ENCODE results near the gene NFATC1.
A peak's percentile ranks its signal among the peaks of the same experiment; 100 is the strongest.

Gene NFATC1

GRCh38 chr18:79457652-79458051 lies 61.9 kb downstream of the NFATC1 start:
- H2AFZ ChIP-seq: no peak overlapping the region
- no peak overlapping the region for H3K27ac ChIP-seq
- H3K4me2 ChIP-seq (ENCODE audit: low read length): no peak overlapping the region
- TF ChIP-seq, protein P1, sequence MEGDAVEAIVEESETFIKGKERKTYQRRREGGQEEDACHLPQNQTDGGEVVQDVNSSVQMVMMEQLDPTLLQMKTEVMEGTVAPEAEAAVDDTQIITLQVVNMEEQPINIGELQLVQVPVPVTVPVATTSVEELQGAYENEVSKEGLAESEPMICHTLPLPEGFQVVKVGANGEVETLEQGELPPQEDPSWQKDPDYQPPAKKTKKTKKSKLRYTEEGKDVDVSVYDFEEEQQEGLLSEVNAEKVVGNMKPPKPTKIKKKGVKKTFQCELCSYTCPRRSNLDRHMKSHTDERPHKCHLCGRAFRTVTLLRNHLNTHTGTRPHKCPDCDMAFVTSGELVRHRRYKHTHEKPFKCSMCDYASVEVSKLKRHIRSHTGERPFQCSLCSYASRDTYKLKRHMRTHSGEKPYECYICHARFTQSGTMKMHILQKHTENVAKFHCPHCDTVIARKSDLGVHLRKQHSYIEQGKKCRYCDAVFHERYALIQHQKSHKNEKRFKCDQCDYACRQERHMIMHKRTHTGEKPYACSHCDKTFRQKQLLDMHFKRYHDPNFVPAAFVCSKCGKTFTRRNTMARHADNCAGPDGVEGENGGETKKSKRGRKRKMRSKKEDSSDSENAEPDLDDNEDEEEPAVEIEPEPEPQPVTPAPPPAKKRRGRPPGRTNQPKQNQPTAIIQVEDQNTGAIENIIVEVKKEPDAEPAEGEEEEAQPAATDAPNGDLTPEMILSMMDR (IDR thresholded peaks at IDR 0.05): no peak
- H3K4me1 ChIP-seq: no peaks in the 10 kb centered on the region
- no peaks in the 10 kb centered on the region for H3K27me3 ChIP-seq (ENCODE audit: control insufficient read depth, insufficient read depth, low read length)
- no peaks in the 10 kb centered on the region for H3K9me3 ChIP-seq (ENCODE audit: control insufficient read depth, low read length)
- H3K36me3 ChIP-seq (ENCODE audit: control insufficient read depth, insufficient read depth, low read length): no peaks in the 10 kb centered on the region
- no peak overlapping the region for H3K9ac ChIP-seq
- no peaks in the 10 kb centered on the region for H3K79me2 ChIP-seq
- no peak overlapping the region for H3K4me3 ChIP-seq (ENCODE audit: low read depth, low read length)

DNA sequence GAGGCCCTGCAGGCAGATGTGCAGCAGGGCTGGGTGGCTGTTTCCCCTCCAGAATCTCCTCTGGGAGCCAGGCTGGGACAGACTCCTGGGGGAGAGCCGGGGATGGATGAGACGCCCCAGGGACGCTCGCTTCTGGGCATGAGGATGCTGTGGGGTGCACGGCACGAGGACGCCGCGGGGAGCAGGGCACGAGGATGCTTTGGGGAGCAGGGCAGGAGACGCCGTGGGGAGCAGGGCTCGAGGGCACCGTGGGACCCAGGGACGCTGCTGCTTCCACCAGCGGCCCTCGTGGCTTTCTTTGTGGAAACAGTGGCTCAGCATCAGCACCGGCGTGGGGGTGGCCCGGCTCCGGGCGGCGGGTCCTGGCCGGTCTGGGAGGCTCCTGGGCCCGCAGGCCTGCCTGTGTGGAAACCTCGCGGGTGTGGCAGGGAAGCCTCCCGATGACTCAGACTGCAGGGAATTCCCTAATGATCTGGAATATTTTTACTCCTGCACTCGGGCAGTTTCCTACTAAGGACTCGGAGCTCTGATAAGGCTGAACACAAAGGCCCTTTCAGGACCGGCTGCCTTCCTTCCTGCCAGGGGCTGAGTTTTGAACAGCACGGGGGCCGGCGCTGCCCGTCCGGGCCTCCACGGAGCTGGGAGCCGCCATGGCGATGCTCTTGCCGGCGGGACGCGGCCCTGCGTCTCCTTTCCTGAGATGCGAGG lies 62.6 kb downstream of the NFATC1 start:
- H3K79me2 ChIP-seq: no peaks in the 10 kb centered on the region
- H3K4me3 ChIP-seq (ENCODE audit: low read depth, low read length): no peak overlapping the region
- peak overlapping the region; percentile 61 for H3K27ac ChIP-seq
- TF ChIP-seq, protein P1 (IDR thresholded peaks at IDR 0.05): no peak
- H2AFZ ChIP-seq: no peak overlapping the region
- H3K36me3 ChIP-seq (ENCODE audit: control insufficient read depth, insufficient read depth, low read length): no peaks in the 10 kb centered on the region
- H3K9ac ChIP-seq: no peak overlapping the region
- no peaks in the 10 kb centered on the region for H3K9me3 ChIP-seq (ENCODE audit: control insufficient read depth, low read length)
- no peaks in the 10 kb centered on the region for H3K27me3 ChIP-seq (ENCODE audit: control insufficient read depth, insufficient read depth, low read length)
- H3K4me1 ChIP-seq: no peaks in the 10 kb centered on the region
- no peak overlapping the region for H3K4me2 ChIP-seq (ENCODE audit: low read length)

- Histone ChIP-seq H3K9me3 (ENCODE audit: control insufficient read depth, low read length) (no peaks in the 10 kb centered on the region), H2AFZ (no peak overlapping the region), H3K27me3 (ENCODE audit: control insufficient read depth, insufficient read depth, low read length) (no peaks in the 10 kb centered on the region), H3K4me2 (ENCODE audit: low read length) (no peak overlapping the region), H3K4me3 (ENCODE audit: low read depth, low read length) (no peak overlapping the region), H3K9ac (no peak overlapping the region), H3K79me2 (no peaks in the 10 kb centered on the region), H3K27ac (peak overlapping the region; percentile 61), H3K36me3 (ENCODE audit: control insufficient read depth, insufficient read depth, low read length) (no peaks in the 10 kb centered on the region), H3K4me1 (no peaks in the 10 kb centered on the region)
- TF ChIP-seq, protein P1 (IDR thresholded peaks at IDR 0.05): no peak
Measured at GRCh38 chr18:79458917-79459803, 63.4 kb downstream of the NFATC1 start.

- Histone ChIP-seq H3K79me2 (no peaks in the 10 kb centered on the region), H3K27me3 (ENCODE audit: control insufficient read depth, insufficient read depth, low read length) (no peaks in the 10 kb centered on the region), H3K4me1 (no peaks in the 10 kb centered on the region), H3K36me3 (ENCODE audit: control insufficient read depth, insufficient read depth, low read length) (no peaks in the 10 kb centered on the region), H3K9ac (no peak overlapping the region), H3K4me2 (ENCODE audit: low read length) (no peak overlapping the region), H3K9me3 (ENCODE audit: control insufficient read depth, low read length) (no peaks in the 10 kb centered on the region), H2AFZ (no peak overlapping the region), H3K27ac (no peak overlapping the region), H3K4me3 (ENCODE audit: low read depth, low read length) (no peak overlapping the region)
- TF ChIP-seq, protein P1 (IDR thresholded peaks at IDR 0.05): no peak
Measured at GRCh38 chr18:79459946-79460480, 64.3 kb downstream of the NFATC1 start.

Measured in parathyroid adenoma (tissue), 2 donors.